ENCODE results near the gene ARHGEF7.

The ARHGEF7 gene

DNA sequence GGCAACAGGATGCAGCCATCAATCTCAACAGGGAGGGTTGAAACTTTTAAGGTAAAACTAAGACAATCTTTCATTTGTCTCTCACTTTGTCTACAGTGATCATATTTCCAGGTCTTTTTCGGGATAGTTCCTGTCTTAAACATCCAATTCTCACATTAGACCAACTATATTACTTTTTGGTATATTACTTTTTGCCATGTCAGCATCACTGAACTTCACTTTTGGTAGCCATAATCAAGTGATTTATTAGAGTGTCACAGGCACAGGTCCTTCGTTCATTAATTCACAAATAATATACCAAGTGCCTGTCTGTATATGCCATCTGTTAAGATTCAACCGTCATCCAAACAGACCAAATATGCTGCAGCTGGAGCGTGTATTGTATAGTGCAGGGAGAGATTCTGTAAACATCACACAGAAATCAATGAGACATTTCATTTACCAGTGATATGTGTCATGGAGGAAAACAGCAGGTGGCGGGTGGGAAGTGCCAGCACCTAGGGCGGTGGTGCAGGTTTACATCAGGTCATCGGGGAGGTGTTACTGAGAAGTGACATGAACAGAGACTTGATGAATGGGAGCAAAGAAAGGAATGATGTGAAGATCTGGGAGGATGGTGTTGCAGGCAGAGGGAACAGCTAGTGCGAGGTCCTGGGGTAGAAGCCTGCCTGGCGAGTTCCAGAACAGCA is 24.9 kb downstream of the ARHGEF7 start:
- no peak overlapping the region for H3K4me3 ChIP-seq (ENCODE audit: insufficient read depth, low read length, poor library complexity, severe bottlenecking)
- no peaks in the 10 kb centered on the region for H3K9me3 ChIP-seq (ENCODE audit: insufficient read depth, low read length)
- no peak overlapping the region for H2AFZ ChIP-seq (ENCODE audit: low read depth, low read length, severe bottlenecking)
- no peaks in the 10 kb centered on the region for H3K9me2 ChIP-seq (replicated peaks; ENCODE audit: insufficient read depth, low read length)
- H3K27me3 ChIP-seq (ENCODE audit: low read length): no peaks in the 10 kb centered on the region
- H3K79me2 ChIP-seq (ENCODE audit: insufficient read depth, low read length): no peaks in the 10 kb centered on the region
- no peaks in the 10 kb centered on the region for H3K36me3 ChIP-seq (ENCODE audit: low read length)
- no peak overlapping the region for H3K27ac ChIP-seq (ENCODE audit: low read depth, low read length)
- H3K9ac ChIP-seq (ENCODE audit: low read length): no peak overlapping the region
- H3K4me2 ChIP-seq (ENCODE audit: low read depth, low read length, poor library complexity, severe bottlenecking): no peak overlapping the region
- H4K20me1 ChIP-seq (ENCODE audit: low read depth, low read length): no peaks in the 10 kb centered on the region
- no peaks in the 10 kb centered on the region for H3F3A ChIP-seq (ENCODE audit: insufficient read depth)
- TF ChIP-seq EZH2phosphoT487 (conservative IDR thresholded peaks at IDR 0.05; ENCODE audit: low read length): no peak
- TF ChIP-seq, protein P1, sequence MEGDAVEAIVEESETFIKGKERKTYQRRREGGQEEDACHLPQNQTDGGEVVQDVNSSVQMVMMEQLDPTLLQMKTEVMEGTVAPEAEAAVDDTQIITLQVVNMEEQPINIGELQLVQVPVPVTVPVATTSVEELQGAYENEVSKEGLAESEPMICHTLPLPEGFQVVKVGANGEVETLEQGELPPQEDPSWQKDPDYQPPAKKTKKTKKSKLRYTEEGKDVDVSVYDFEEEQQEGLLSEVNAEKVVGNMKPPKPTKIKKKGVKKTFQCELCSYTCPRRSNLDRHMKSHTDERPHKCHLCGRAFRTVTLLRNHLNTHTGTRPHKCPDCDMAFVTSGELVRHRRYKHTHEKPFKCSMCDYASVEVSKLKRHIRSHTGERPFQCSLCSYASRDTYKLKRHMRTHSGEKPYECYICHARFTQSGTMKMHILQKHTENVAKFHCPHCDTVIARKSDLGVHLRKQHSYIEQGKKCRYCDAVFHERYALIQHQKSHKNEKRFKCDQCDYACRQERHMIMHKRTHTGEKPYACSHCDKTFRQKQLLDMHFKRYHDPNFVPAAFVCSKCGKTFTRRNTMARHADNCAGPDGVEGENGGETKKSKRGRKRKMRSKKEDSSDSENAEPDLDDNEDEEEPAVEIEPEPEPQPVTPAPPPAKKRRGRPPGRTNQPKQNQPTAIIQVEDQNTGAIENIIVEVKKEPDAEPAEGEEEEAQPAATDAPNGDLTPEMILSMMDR (IDR thresholded peaks at IDR 0.05; ENCODE audit: insufficient read depth, low read length, poor library complexity, severe bottlenecking): no peak

DNA sequence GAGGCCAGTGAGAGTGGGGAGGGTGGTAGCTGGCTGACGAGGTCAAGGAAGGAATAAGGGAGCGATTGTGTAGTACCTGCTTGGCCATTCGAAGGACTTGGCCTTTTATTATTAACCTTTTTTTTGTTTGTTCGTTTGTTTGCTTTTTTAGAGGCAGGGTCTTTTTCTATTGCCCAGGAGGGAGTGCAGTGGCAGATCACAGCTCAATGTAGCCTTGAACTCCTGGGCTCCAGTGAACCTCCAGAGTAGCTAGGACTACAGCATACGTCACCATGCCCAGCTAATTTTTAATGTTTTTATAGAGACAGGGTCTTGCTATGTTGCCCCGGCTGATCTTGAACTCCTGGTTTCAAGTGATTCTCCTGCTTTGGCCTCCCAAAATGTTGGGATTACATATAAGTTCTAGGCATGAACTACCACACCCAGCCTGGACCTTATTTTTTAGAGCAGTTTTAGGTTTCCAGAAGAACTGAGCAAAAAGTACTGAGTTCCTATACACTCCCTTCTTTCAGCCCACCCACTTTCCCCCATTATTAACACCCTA is 25.5 kb downstream of the ARHGEF7 start:
- no peak overlapping the region for H2AFZ ChIP-seq (ENCODE audit: low read depth, low read length, severe bottlenecking)
- no peak for TF ChIP-seq EZH2phosphoT487 (conservative IDR thresholded peaks at IDR 0.05; ENCODE audit: low read length)
- TF ChIP-seq, protein P1 (IDR thresholded peaks at IDR 0.05; ENCODE audit: insufficient read depth, low read length, poor library complexity, severe bottlenecking): no peak
- H3K4me3 ChIP-seq (ENCODE audit: insufficient read depth, low read length, poor library complexity, severe bottlenecking): no peak overlapping the region
- no peak overlapping the region for H3K9ac ChIP-seq (ENCODE audit: low read length)
- no peaks in the 10 kb centered on the region for H3K36me3 ChIP-seq (ENCODE audit: low read length)
- no peak overlapping the region for H3K4me2 ChIP-seq (ENCODE audit: low read depth, low read length, poor library complexity, severe bottlenecking)
- no peaks in the 10 kb centered on the region for H4K20me1 ChIP-seq (ENCODE audit: low read depth, low read length)
- H3K27me3 ChIP-seq (ENCODE audit: low read length): no peaks in the 10 kb centered on the region
- no peaks in the 10 kb centered on the region for H3K79me2 ChIP-seq (ENCODE audit: insufficient read depth, low read length)
- no peak overlapping the region for H3K27ac ChIP-seq (ENCODE audit: low read depth, low read length)
- no peaks in the 10 kb centered on the region for H3K9me3 ChIP-seq (ENCODE audit: insufficient read depth, low read length)
- no peaks in the 10 kb centered on the region for H3F3A ChIP-seq (ENCODE audit: insufficient read depth)
- no peaks in the 10 kb centered on the region for H3K9me2 ChIP-seq (replicated peaks; ENCODE audit: insufficient read depth, low read length)

DNA sequence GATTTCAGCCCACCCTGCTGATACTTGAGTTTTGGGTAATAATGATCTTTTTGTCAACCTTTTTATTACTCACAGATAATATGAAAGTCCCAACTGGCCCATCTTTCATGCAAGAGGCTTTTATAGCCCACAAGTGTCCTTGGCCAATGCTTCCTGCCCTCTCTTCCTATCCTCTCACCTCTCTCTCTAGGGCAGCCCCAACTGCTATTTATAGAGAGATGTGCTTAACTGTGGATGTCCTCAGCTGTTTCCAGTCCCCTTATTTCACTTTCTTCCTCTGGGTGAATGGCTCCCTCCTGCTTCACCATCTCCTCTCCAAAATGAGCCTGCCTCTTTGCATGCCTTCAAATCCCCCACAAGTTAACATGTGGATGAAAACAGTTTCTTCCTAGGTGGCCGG is 27.4 kb downstream of the ARHGEF7 start:
- Histone ChIP-seq H3K4me2 (ENCODE audit: low read depth, low read length, poor library complexity, severe bottlenecking) (no peak overlapping the region), H3K36me3 (ENCODE audit: low read length) (no peaks in the 10 kb centered on the region), H3K79me2 (ENCODE audit: insufficient read depth, low read length) (no peaks in the 10 kb centered on the region), H3K27me3 (ENCODE audit: low read length) (no peaks in the 10 kb centered on the region), H3K9me3 (ENCODE audit: insufficient read depth, low read length) (no peaks in the 10 kb centered on the region), H4K20me1 (ENCODE audit: low read depth, low read length) (no peaks in the 10 kb centered on the region), H2AFZ (ENCODE audit: low read depth, low read length, severe bottlenecking) (no peak overlapping the region), H3F3A (ENCODE audit: insufficient read depth) (no peaks in the 10 kb centered on the region), H3K27ac (ENCODE audit: low read depth, low read length) (no peak overlapping the region), H3K9ac (ENCODE audit: low read length) (no peak overlapping the region), H3K9me2 (replicated peaks; ENCODE audit: insufficient read depth, low read length) (no peaks in the 10 kb centered on the region), H3K4me3 (ENCODE audit: insufficient read depth, low read length, poor library complexity, severe bottlenecking) (no peak overlapping the region)
- TF ChIP-seq, protein P1 (IDR thresholded peaks at IDR 0.05; ENCODE audit: insufficient read depth, low read length, poor library complexity, severe bottlenecking): no peak
- no peak for TF ChIP-seq EZH2phosphoT487 (conservative IDR thresholded peaks at IDR 0.05; ENCODE audit: low read length)

Measured in SU-DHL-6 (cell line).